A673 (cell line): Measurements from ENCODE around the gene PRKAR1A. TPM values are rescaled to one million over a fixed set of nuclear protein-coding genes. Genes with fewer than 3 reads are reported as not detected.
A peak's percentile ranks its signal among the peaks of the same experiment; 100 is the strongest.

ENCODE experiments used
- BruUV-seq: library from RNA; stranded (reverse); fragments of 400-500 nt; replicated peaks from 2 replicates; lab custom pipeline; 2021; lab: Mats Ljungman, UMichigan
- CTCF ChIA-PET: fragments of 300-600 bp; sonication (Branson Sonifier 250); formaldehyde crosslinking; loops from one replicate; lab custom pipeline; 2022; ENCODE audit warnings: antibody characterized with exemption; lab: Charles Lee
- POLR2A ChIA-PET: fragments of 300-600 bp; sonication (Branson Sonifier 250); formaldehyde crosslinking; loops from one replicate; lab custom pipeline; 2022; ENCODE audit warnings: antibody characterized with exemption; ENCODE audit not compliant: low non-redundant PET; lab: Charles Lee
- DNase-seq: peaks from one replicate; pipeline ENCODE4 v3.0.0-alpha.2; 2015; ENCODE audit warnings: low spot score
- H3K27ac ChIP-seq: fragments of 200-600 bp; sonication (generic); 2 replicates; pipeline ENCODE4 v1.5.1; 2016; ENCODE audit warnings: mixed run types, low read depth, mild to moderate bottlenecking, mixed read lengths, antibody characterized with exemption, low read length; ENCODE audit not compliant: poor library complexity, severe bottlenecking
- H3K27me3 ChIP-seq: fragments of 200-600 bp; sonication (generic); replicated peaks from 2 replicates; pipeline ENCODE4 v1.6.1; 2017; ENCODE audit warnings: mixed run types, low read depth, mild to moderate bottlenecking, mixed read lengths, antibody characterized with exemption, low read length; ENCODE audit not compliant: insufficient read depth, poor library complexity
- H3K36me3 ChIP-seq: fragments of 200-600 bp; sonication (generic); 2 replicates; pipeline ENCODE4 v1.6.1; 2016; ENCODE audit warnings: mixed run types, mild to moderate bottlenecking, mixed read lengths, antibody characterized with exemption, low read length; ENCODE audit not compliant: insufficient read depth, poor library complexity, severe bottlenecking
- H3K4me1 ChIP-seq: fragments of 200-600 bp; sonication (generic); 2 replicates; pipeline ENCODE4 v1.6.1; 2017; ENCODE audit warnings: mixed run types, mild to moderate bottlenecking, mixed read lengths, antibody characterized with exemption, low read length; ENCODE audit not compliant: insufficient read depth, poor library complexity, severe bottlenecking
- H3K4me3 ChIP-seq: fragments of 200-600 bp; sonication (generic); 2 replicates; pipeline ENCODE4 v1.5.1; 2016; ENCODE audit warnings: low read depth, mixed run types, mild to moderate bottlenecking, mixed read lengths, low read length; ENCODE audit not compliant: poor library complexity, severe bottlenecking
- H3K9me3 ChIP-seq: fragments of 200-600 bp; sonication (generic); 2 replicates; pipeline ENCODE4 v1.6.1; 2016; ENCODE audit warnings: mixed run types, low read depth, mild to moderate bottlenecking, mixed read lengths, antibody characterized with exemption, low read length; ENCODE audit not compliant: poor library complexity, severe bottlenecking
- EZH2 ChIP-seq: fragments of 200-600 bp; sonication (generic); IDR thresholded peaks from 2 replicates; pipeline ENCODE4 v1.6.1; 2017; ENCODE audit warnings: borderline replicate concordance, low read depth, mild to moderate bottlenecking, mixed read lengths, antibody characterized with exemption, low read length; ENCODE audit not compliant: poor library complexity, severe bottlenecking
- intact Hi-C: fragments of 100-400 bp; cut with micrococcal nuclease; formaldehyde crosslinking; loops from one replicate; pipeline ENCODE4 v1.10.0; 2022; ENCODE audit not compliant: unreplicated experiment
- total RNA-seq: library from RNA; stranded (reverse); gene quantifications from 2 replicates; pipeline ENCODE4 v1.2.3, GENCODE V29; 2021
- TF ChIP-seq, protein P1 (sequence below): fragments of 300-800, 200-600 bp; sonication (generic); conservative IDR thresholded peaks from 2 replicates; pipeline ENCODE4 v1.5.1; 2017; ENCODE audit warnings: low read depth, mild to moderate bottlenecking, antibody characterized with exemption, low read length, moderate library complexity, mixed read lengths

PRKAR1A gene
- total RNA-seq, 1 experiment from 2014 or later: 168 TPM

DNA sequence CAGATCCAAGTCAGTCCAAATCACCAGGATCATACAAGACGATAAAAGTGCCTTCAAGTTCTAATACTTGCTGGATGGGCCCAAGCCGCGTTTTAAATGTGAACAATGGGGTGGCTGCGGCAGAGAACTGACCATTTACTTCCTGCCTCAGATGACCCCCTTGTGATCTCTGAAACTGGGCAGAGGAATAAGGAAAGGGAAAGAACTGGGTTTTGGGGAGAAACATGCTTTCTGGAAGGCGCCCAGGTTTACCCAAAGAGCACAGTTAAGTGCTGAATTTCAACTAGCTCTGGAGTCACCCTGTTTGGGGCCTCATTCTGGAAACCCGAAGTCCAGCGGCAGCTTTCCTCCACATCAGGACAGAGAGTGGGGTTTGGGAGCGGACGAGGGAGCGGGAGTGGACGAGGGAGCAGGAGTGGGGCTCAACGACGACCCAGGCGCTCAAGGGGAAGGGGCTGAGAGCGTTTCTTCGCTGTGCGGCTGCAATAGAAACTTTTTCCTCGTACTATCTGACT is 87.4 kb downstream of the PRKAR1A start:
- TF ChIP-seq EZH2: no peak
- TF ChIP-seq, protein P1, sequence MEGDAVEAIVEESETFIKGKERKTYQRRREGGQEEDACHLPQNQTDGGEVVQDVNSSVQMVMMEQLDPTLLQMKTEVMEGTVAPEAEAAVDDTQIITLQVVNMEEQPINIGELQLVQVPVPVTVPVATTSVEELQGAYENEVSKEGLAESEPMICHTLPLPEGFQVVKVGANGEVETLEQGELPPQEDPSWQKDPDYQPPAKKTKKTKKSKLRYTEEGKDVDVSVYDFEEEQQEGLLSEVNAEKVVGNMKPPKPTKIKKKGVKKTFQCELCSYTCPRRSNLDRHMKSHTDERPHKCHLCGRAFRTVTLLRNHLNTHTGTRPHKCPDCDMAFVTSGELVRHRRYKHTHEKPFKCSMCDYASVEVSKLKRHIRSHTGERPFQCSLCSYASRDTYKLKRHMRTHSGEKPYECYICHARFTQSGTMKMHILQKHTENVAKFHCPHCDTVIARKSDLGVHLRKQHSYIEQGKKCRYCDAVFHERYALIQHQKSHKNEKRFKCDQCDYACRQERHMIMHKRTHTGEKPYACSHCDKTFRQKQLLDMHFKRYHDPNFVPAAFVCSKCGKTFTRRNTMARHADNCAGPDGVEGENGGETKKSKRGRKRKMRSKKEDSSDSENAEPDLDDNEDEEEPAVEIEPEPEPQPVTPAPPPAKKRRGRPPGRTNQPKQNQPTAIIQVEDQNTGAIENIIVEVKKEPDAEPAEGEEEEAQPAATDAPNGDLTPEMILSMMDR: no peak
- intact Hi-C loops: no loop called here
- ChIA-PET POLR2A (no interaction called here), CTCF (no interaction called here)
- Histone ChIP-seq H3K36me3 (no peaks in the 10 kb centered on the region), H3K4me1 (peaks cover 6% of the 10 kb centered on the region), H3K27me3 (peaks cover 56% of the 10 kb centered on the region), H3K9me3 (no peaks in the 10 kb centered on the region), H3K27ac (no peak overlapping the region), H3K4me3 (no peak overlapping the region)
- DNase-seq: no peak
- BruUV-seq: no TSS peak

DNA sequence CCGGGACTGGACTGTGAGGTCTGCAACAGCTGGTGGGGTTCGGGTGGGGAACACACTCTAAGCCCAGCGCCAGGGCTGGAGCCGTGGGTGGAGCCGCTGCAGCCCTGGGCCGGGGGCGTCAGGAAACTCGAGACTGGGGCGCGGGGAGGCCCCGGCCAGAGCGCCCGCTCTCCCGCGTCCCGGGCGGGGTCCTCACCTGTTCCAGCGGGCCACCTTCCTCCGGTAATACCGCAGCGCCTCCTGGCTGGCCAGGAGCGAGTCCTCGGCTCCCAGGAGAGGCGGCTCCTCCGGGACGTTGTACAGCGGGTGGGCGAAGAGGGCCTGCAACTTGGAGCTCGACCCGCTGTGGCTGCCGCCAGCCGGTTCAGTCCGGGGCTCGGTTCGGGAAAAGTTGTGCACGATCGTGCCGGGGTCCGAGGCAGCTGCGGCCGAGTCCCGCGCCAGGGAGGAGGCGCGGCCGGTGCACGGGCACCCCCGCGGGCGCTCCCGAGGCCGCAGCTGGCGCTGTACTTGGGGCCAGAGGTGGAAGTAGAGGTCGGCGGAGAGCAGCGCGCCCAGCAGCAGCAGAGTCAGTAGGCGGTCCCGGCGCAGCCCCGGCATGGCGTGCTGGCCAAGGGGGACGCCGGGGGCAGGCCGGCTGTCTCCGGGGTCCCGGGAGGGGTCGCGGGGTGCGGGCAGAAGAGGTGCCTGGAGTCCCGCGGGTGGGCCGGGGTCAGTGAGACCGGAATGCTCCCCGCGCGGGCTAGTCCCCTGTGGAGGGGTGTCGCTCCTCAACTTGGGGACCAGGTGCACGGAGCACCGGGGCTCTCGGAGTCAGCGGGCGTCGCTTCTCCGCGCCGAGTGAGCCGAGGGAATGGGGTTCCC is 88.1 kb downstream of the PRKAR1A start:
- H3K27ac ChIP-seq: no peak overlapping the region
- CTCF ChIA-PET: no interaction called here
- peak overlapping the region; percentile 35 for H3K4me3 ChIP-seq
- no peaks in the 10 kb centered on the region for H3K9me3 ChIP-seq
- POLR2A ChIA-PET: no interaction called here
- TF ChIP-seq, protein P1: no peak
- TF ChIP-seq EZH2: peak; percentile 96
- DNase-seq: no peak
- peaks cover 6% of the 10 kb centered on the region for H3K4me1 ChIP-seq
- no TSS peak for BruUV-seq
- no peaks in the 10 kb centered on the region for H3K36me3 ChIP-seq
- peaks cover 56% of the 10 kb centered on the region for H3K27me3 ChIP-seq
- intact Hi-C loops: no loop called here

Other genes starting within 250 kb of the PRKAR1A start
- 0.55 and 0.67 TPM in 2 replicates for gene SLC16A6, start 221.3 kb upstream of the PRKAR1A start, total RNA-seq
- 1.0 and 1.9 TPM in 2 replicates for gene ARSG, start 220.9 kb upstream of the PRKAR1A start, total RNA-seq
- gene WIPI1, start 54.9 kb upstream of the PRKAR1A start, total RNA-seq: 0.43 and 1.2 TPM in 2 replicates
- gene FAM20A, start 88.9 kb downstream of the PRKAR1A start, total RNA-seq: not detected in 2 replicates